GM12864 (cell line): ENCODE data around the gene RPEL1.
"Not testable (repeated sequence)": the region's sequence is repeated elsewhere in the genome, so short reads cannot be mapped to it uniquely, and the experiment has no call there.

Experiments used
- DNase-seq: peaks from one replicate; pipeline ENCODE4 v3.0.0-alpha.2; 2011; ENCODE audit warnings: low read depth
- H3K4me3 ChIP-seq: 2 replicates; pipeline ENCODE4 v1.5.1; 2011; ENCODE audit warnings: mild to moderate bottlenecking, low read depth, low read length, control low read depth
- TF ChIP-seq, protein P1 (sequence below): IDR thresholded peaks from 2 replicates; pipeline ENCODE4 v1.5.1; 2011; ENCODE audit warnings: low read depth, mild to moderate bottlenecking, moderate library complexity, low read length, control low read depth, inconsistent platforms; ENCODE audit errors: missing control alignments

RPEL1 gene

DNA sequence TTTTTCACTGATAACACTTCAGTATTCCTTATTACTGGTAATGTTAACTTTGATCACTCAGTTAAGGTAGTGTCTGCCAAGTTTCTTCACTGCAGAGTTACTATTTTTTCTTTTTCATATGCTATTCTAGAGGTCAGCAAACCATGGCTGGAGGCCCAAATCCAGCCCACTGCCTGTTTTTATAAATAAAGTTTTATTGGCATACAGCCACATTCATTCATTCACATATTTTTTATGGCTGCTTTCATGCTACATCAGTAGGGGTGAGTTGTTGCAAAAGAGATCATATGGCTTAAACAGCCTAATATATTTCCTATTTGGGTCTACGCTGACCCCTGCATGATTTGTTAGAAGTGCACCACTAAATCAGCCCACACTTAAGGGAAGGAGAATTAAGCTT lies 10.9 kb downstream of the RPEL1 start:
- TF ChIP-seq, protein P1, sequence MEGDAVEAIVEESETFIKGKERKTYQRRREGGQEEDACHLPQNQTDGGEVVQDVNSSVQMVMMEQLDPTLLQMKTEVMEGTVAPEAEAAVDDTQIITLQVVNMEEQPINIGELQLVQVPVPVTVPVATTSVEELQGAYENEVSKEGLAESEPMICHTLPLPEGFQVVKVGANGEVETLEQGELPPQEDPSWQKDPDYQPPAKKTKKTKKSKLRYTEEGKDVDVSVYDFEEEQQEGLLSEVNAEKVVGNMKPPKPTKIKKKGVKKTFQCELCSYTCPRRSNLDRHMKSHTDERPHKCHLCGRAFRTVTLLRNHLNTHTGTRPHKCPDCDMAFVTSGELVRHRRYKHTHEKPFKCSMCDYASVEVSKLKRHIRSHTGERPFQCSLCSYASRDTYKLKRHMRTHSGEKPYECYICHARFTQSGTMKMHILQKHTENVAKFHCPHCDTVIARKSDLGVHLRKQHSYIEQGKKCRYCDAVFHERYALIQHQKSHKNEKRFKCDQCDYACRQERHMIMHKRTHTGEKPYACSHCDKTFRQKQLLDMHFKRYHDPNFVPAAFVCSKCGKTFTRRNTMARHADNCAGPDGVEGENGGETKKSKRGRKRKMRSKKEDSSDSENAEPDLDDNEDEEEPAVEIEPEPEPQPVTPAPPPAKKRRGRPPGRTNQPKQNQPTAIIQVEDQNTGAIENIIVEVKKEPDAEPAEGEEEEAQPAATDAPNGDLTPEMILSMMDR, result no peak
- no peak overlapping the region for H3K4me3 ChIP-seq
- no peak for DNase-seq

DNA sequence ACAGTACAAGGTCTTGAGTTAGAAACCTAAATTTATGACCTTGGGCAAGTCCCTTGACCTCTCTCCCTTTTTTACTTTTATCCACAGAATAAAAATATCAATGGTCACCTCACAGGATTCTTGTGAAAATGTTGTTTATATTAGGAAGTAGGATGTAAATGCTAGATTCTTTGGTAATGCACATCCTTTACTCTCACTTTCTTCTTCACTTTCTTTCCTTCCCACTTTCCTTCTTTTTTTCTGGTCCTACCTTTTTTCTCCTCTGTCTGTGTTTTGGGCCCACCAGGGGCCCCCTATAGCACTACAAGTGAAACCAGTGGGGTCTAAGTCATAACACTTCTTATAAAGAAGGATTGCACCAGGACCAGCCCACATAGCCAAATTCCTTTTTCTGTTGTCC lies 12.1 kb downstream of the RPEL1 start:
- DNase-seq, result no peak
- TF ChIP-seq, protein P1, result no peak
- no peak overlapping the region for H3K4me3 ChIP-seq

DNA sequence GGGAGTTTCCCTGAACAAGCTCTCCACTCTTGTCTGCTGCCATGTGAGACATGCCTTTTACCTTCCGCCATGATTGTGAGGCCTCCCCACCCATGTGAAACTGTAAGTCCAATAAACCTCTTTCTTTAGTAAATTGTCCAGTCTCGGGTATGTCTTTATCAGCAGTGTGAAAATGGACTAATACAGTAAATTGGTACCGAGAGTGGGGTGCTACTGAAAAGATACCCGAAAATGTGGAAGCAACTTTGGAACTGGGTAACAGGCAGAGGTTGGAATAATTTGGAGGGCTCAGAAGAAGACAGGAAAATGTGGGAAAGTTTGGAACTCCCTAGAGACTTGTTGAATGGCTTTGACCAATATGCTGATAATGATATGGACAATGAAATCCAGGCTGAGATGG lies 13.2 kb downstream of the RPEL1 start:
- DNase-seq, H3K4me3 ChIP-seq: not testable (repeated sequence)

DNA sequence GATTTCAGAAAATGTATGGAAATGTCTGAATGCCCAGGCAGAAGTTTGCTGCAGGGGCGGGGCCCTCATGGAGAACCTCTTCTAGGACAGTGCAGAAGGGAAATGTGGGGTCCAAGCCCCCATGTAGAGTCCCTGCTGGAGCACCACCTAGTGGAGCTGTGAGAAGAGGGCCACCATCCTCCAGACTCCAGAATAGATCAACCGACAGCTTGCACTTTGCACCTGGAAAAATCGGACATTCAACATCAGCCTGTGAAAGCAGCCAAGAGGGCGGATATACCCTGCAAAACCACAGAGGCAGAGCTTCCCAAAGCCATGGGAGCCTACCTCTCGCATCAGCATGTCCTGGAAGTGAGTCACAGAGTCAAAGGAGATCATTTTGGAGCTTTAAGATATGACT lies 14.3 kb downstream of the RPEL1 start:
- H3K4me3 ChIP-seq, result no peak overlapping the region
- TF ChIP-seq, protein P1, result no peak
- no peak for DNase-seq

DNA sequence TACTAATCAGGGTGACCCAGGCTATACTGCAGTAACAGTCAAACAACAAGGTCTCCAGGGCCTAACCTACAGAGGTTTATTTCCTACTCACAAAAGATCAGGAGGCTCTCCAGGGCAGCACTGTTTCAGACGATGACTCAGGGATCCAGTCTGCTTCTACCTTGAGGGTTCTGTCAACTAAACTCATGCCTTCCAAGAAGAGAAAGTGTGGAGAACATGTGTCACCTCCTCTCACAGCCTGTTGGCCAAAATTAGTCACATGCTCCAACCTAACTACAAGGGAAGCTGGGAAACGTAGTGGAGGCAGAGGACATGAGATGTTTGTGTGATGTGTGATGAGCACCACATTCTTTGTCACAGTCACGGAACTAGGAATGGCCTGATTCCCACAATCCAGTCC lies 16.5 kb downstream of the RPEL1 start:
- TF ChIP-seq, protein P1, result no peak
- DNase-seq, result no peak
- H3K4me3 ChIP-seq, result no peak overlapping the region

DNA sequence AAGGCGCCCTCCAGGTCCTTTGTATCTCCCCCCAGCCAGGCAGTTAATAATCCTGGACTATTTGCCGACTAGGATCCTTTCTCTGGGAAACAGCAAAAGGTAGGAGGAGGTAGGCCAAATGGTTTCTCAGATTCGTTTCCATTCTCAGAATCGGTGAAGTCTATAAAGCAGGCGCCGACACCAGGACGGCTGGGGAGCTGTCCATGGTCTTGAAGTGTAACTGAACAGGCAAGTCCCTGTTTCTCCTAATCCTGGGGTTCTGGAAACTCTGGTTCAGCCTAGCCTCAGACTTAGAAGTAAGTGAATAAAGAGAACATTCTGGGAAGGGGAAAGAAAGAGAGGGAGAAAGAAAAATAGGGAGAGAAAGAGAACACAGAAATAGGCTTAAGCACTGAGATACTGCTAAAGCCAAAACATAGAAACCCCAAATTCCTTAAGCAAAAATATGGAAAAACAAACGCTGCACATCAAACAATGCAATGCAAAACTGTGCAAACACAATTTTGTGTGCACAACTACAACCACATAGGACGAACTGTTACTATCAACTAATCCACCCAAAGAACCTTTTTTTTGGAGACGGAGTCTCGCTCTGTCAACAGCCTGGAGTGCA lies 20.1 kb downstream of the RPEL1 start:
- no peak overlapping the region for H3K4me3 ChIP-seq
- TF ChIP-seq, protein P1, result no peak
- DNase-seq, result no peak

DNA sequence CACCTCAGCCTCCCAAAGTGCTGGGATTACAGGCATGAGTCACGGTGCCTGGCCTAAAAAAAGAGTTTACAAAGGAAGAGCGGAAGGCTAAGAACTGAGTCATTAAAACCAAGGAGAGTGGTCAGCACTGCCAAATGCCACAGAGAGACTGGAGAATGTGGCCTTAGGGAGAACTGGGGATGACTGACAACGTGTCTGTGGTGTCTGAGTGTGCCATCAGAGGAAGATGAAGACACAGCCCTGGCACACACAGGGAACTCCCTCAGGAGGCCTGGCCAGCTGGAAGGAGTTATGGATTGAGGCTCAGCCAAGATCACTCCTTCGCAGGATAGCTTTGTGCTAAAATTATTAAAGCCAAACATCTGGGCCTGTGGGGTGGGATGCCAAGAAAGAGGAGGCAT lies 27.4 kb downstream of the RPEL1 start:
- no peak for DNase-seq

More for the DNA sequence above, 27.4 kb downstream of the RPEL1 start:
- TF ChIP-seq, protein P1, result no peak
- H3K4me3 ChIP-seq, result no peak overlapping the region
